ENCODE measurements around the gene ENG. TPM values are rescaled to one million over a fixed set of nuclear protein-coding genes. Genes with fewer than 3 reads are reported as not detected.
A peak's percentile ranks its signal among the peaks of the same experiment; 100 is the strongest.

ENG gene
- polyA plus RNA-seq, 1 of the 3 experiments (the other 2 are of a cell fraction) = 18.8 TPM

DNA sequence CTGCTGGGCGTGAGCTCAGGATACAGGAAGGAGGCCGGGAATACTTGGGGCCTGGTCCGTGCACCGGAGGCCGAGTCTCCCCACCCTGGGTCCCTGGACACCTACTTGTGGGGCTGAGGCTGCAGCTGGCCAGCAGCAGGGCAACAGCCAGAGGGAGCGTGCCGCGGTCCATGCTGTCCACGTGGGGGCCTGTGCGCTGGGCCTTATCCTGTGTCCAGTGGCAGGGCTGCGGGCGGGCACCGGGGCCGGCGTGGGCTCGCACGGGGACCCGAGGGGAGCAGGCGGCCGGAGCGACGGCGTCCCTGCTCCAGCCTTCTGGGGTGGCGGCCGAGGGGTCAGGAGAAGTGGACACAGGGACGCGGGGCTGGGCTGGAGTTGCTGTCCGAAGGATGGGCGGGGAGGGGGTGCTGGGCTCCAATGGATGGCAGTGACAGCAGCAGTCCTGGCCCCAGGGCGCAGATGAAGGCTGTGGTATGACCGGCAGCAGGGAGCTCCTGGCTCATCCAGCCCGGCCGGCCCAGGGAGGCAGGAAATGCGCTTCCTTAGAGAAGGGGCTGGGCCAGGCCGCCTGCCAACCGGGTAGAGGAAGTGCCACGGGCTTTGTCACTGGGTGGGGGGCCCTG lies at the start of gene ENG (continued):
- TF ChIP-seq, protein P1, sequence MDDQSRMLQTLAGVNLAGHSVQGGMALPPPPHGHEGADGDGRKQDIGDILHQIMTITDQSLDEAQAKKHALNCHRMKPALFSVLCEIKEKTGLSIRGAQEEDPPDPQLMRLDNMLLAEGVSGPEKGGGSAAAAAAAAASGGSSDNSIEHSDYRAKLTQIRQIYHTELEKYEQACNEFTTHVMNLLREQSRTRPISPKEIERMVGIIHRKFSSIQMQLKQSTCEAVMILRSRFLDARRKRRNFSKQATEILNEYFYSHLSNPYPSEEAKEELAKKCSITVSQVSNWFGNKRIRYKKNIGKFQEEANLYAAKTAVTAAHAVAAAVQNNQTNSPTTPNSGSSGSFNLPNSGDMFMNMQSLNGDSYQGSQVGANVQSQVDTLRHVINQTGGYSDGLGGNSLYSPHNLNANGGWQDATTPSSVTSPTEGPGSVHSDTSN (IDR thresholded peaks at IDR 0.05) = no peak
- no peak for TF ChIP-seq JUND (IDR thresholded peaks at IDR 0.05)
- TF ChIP-seq, protein P2, sequence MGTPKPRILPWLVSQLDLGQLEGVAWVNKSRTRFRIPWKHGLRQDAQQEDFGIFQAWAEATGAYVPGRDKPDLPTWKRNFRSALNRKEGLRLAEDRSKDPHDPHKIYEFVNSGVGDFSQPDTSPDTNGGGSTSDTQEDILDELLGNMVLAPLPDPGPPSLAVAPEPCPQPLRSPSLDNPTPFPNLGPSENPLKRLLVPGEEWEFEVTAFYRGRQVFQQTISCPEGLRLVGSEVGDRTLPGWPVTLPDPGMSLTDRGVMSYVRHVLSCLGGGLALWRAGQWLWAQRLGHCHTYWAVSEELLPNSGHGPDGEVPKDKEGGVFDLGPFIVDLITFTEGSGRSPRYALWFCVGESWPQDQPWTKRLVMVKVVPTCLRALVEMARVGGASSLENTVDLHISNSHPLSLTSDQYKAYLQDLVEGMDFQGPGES (IDR thresholded peaks at IDR 0.05; ENCODE audit: low read depth, low read length) = no peak
- no peak; the same call in 1 of the 2 replicates for TF ChIP-seq TCF12 (IDR thresholded peaks at IDR 0.05)
- TF ChIP-seq NRF1 (IDR thresholded peaks at IDR 0.05; ENCODE audit: low read depth, low read length) = no peak
- TF ChIP-seq TAF1 (IDR thresholded peaks at IDR 0.05; ENCODE audit: borderline replicate concordance, low read depth, low read length) = no peak
- no peak for TF ChIP-seq EP300 (IDR thresholded peaks at IDR 0.05; ENCODE audit: borderline replicate concordance in 1 of 2, low read depth in 1 of 2, low read length in 1 of 2)
- no peak for TF ChIP-seq RXRA (IDR thresholded peaks at IDR 0.05; ENCODE audit: borderline replicate concordance, low read depth)
- TF ChIP-seq CHD2 (IDR thresholded peaks at IDR 0.05; ENCODE audit: low read length, partially characterized antibody) = no peak
- peak; percentile 15; the same call in 1 of the 2 replicates for TF ChIP-seq SIN3A (IDR thresholded peaks at IDR 0.05; ENCODE audit: borderline replicate concordance, low read depth, low read length)

DNA sequence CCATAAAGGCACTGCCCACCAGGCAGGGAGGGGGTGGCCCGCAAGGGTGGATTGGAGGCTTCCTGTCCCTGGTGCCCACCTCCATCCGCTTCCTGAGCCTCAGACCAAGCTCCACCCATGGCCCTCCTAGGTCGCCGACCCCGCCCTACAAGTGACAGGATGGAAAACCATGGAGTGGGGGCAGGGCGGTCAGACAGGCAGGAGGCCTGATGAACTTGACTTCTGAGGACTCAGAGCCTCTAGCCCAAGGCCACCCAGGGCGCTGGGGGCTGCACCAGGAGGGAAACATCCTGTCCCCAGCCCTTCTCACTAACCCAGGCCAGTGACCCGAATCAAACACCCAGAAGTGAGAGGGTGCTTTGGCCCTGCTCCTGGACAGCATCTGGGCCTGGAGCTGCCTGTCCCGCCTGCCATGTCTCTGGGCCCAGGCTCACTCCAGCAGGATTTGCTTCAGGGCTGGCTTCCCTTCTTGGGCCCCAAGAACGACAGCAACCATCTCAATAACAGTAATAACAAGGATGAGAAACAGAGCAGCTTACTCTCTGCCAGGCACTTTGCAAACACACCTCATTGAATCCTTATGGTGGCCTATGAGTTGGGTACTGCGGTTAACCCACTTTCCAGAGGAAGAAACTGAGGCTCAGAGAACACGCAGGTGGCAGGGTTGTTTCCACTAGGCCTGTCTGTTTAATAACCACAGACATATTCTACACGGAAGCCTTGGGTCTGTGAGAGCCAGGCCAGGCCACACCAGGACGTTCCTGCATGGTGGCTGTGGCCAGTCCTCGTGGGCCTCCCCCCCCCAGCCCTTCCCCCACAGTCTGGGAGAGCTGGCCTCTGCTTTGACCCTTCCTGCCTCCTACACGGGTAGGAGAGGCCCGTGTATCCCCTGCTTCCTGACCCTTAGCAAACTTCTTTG lies 49.4 kb upstream of the ENG start:
- 86% methylated on average over 16 of the region's 17 CpGs for WGBS (ENCODE audit: low lambda C conversion rate)
- H3F3A ChIP-seq (replicated peaks; ENCODE audit: insufficient read depth) = peaks cover 3% of the 10 kb centered on the region
- H3K9me2 ChIP-seq = no peaks in the 10 kb centered on the region
- H3K79me2 ChIP-seq (ENCODE audit: insufficient read depth) = peaks cover 4% of the 10 kb centered on the region; the same call in 1 of the 2 replicates
- no peaks in the 10 kb centered on the region for H3K27me3 ChIP-seq (ENCODE audit: insufficient read depth)
- DNase-seq = no peak
- CTCF ChIA-PET = interaction anchor here (1.0 to 1.8 kb wide), 5 partner anchors 13 to 169 kb away, joined by 4 to 5 read pairs (median 4); partner anchors contain the start of genes ST6GALNAC4 and TOR2A
- no peak overlapping the region for H3K4me2 ChIP-seq
- POLR2A ChIA-PET = no interaction called here
- H4K20me1 ChIP-seq (ENCODE audit: insufficient read depth) = no peaks in the 10 kb centered on the region
- H3K9me3 ChIP-seq = no peaks in the 10 kb centered on the region
- H3K27ac ChIP-seq (ENCODE audit: low read depth in 2 of 2, low read length in 1 of 2) = no peak overlapping the region
- H2AFZ ChIP-seq (ENCODE audit: low read depth) = no peak overlapping the region
- TF ChIP-seq FOXM1 (IDR thresholded peaks at IDR 0.05; ENCODE audit: low read depth) (no peak), EZH2phosphoT487 (IDR thresholded peaks at IDR 0.05; ENCODE audit: borderline replicate concordance, low read depth) (no peak), GABPA (IDR thresholded peaks at IDR 0.05; ENCODE audit: low read depth) (no peak), SMC3 (IDR thresholded peaks at IDR 0.05; ENCODE audit: low read depth, low read length) (no peak), RFX5 (IDR thresholded peaks at IDR 0.05; ENCODE audit: low read length) (no peak), FOSL2 (IDR thresholded peaks at IDR 0.05; ENCODE audit: borderline replicate concordance, low read depth) (no peak), TAF1 (IDR thresholded peaks at IDR 0.05; ENCODE audit: borderline replicate concordance, low read depth, low read length) (no peak), ELF1 (IDR thresholded peaks at IDR 0.05) (no peak)
- TF ChIP-seq, protein P3, sequence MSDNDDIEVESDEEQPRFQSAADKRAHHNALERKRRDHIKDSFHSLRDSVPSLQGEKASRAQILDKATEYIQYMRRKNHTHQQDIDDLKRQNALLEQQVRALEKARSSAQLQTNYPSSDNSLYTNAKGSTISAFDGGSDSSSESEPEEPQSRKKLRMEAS (IDR thresholded peaks at IDR 0.05; ENCODE audit: low read depth) = no peak
- TF ChIP-seq, protein P2 (IDR thresholded peaks at IDR 0.05; ENCODE audit: low read depth, low read length) = no peak
- H3K36me3 ChIP-seq (replicated peaks in 1 of 2; ENCODE audit: control insufficient read depth in 1 of 2, insufficient read depth in 2 of 2, low read length in 1 of 2) = no peaks in the 10 kb centered on the region
- H3K9ac ChIP-seq = no peak overlapping the region
- H3K4me1 ChIP-seq (ENCODE audit: control insufficient read depth in 1 of 2, insufficient read depth in 2 of 2, low read depth in 1 of 2, low read length in 1 of 2) = peaks cover 4 to 20% of the 10 kb centered on the region in 2 experiments; a peak in 2 of 4 replicates
- no peak overlapping the region for H3K4me3 ChIP-seq (ENCODE audit: low read depth in 2 of 2, low read length in 1 of 2)

Data from SK-N-SH (cell line).